Spleen (tissue), 7 donors: ENCODE measurements around the gene EGFR.

Experiments
- POLR2A ChIP-seq, 3 donors: fragments of 450-650 bp; IDR thresholded peaks; one replicate each; pipeline ENCODE4 v1.5.1; 2017; ENCODE audit warnings: antibody characterized with exemption in 3 of 3, mild to moderate bottlenecking in 1 of 3
- POLR2AphosphoS5 ChIP-seq, 3 donors: sonication (generic); formaldehyde crosslinking; IDR thresholded peaks; one replicate each; pipeline ENCODE4 v1.5.1; 2017; ENCODE audit warnings: antibody characterized with exemption in 3 of 3
- TF ChIP-seq, protein P1 (sequence below), 11 experiments: fragments of 200-600 bp in 7 of 11; fragments of 450-650 bp in 4 of 11; sonication (generic) in 4 of 11; IDR thresholded peaks in 8 of 11; conservative IDR thresholded peaks in 3 of 11; 1 replicate in 7 of 11; 2 replicates in 4 of 11; pipeline versions ENCODE4 v1.4.0 to v1.8.0; 2016 to 2021; ENCODE audit warnings: antibody characterized with exemption in 11 of 11, inconsistent platforms in 4 of 11, mild to moderate bottlenecking in 1 of 11
- donor health status: DM: no; HTN: no; CAD: no; lungs with moderate emphysema.
- donor health status: DM: no; HTN: no; CAD: no.
- donor health status: DM: no; HTN: no; CAD: no.

DNA sequence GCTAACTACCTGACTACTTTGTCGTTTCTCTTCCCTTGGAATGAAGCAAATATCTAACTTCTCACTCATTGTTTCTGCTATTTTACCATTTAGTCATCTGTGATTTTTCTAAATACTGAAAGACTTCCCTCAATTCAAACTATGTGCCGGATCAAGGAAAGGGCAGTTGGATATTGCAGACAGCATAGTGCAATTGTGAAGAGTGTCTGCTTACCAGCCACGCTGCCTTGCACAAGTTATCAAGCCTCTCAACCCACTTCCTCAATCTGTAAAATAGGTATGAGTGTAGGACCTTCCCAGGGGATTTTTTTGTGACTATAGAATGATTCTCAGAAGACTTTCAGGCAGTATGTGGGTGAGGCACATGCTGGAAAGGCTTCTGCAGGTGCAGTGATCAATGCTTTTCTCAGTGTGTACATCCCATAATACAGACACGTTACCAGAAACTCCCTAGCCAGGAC is 54.3 kb downstream of the EGFR start:
- TF ChIP-seq POLR2A (IDR thresholded peaks at IDR 0.05) (no peak), POLR2AphosphoS5 (IDR thresholded peaks at IDR 0.05) (no peak)
- TF ChIP-seq, protein P1, sequence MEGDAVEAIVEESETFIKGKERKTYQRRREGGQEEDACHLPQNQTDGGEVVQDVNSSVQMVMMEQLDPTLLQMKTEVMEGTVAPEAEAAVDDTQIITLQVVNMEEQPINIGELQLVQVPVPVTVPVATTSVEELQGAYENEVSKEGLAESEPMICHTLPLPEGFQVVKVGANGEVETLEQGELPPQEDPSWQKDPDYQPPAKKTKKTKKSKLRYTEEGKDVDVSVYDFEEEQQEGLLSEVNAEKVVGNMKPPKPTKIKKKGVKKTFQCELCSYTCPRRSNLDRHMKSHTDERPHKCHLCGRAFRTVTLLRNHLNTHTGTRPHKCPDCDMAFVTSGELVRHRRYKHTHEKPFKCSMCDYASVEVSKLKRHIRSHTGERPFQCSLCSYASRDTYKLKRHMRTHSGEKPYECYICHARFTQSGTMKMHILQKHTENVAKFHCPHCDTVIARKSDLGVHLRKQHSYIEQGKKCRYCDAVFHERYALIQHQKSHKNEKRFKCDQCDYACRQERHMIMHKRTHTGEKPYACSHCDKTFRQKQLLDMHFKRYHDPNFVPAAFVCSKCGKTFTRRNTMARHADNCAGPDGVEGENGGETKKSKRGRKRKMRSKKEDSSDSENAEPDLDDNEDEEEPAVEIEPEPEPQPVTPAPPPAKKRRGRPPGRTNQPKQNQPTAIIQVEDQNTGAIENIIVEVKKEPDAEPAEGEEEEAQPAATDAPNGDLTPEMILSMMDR (IDR thresholded peaks at IDR 0.05 in 8 of 11, conservative IDR thresholded peaks at IDR 0.05 in 3 of 11): no peak
